Measurements from ENCODE around the gene KLC4. TPM values are rescaled to one million over a fixed set of nuclear protein-coding genes. Genes with fewer than 3 reads are reported as not detected.
A peak's percentile ranks its signal among the peaks of the same experiment; 100 is the strongest.

The KLC4 gene
- total RNA-seq, 6 experiments from 2014 or later = 45.8 to 134 (median 65.0) TPM

- TF ChIP-seq, protein P1, sequence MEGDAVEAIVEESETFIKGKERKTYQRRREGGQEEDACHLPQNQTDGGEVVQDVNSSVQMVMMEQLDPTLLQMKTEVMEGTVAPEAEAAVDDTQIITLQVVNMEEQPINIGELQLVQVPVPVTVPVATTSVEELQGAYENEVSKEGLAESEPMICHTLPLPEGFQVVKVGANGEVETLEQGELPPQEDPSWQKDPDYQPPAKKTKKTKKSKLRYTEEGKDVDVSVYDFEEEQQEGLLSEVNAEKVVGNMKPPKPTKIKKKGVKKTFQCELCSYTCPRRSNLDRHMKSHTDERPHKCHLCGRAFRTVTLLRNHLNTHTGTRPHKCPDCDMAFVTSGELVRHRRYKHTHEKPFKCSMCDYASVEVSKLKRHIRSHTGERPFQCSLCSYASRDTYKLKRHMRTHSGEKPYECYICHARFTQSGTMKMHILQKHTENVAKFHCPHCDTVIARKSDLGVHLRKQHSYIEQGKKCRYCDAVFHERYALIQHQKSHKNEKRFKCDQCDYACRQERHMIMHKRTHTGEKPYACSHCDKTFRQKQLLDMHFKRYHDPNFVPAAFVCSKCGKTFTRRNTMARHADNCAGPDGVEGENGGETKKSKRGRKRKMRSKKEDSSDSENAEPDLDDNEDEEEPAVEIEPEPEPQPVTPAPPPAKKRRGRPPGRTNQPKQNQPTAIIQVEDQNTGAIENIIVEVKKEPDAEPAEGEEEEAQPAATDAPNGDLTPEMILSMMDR (IDR thresholded peaks at IDR 0.05) = no peak
- no peak for TF ChIP-seq POLR2A (IDR thresholded peaks at IDR 0.05)
- ATAC-seq = no peak
- WGBS (ENCODE audit: insufficient coverage, low coverage, low lambda C conversion rate, missing lambda C conversion rate) = 90% methylated on average over 3 of the region's 4 CpGs
- Histone ChIP-seq H3K4me1 (no peaks in the 10 kb centered on the region), H3K27me3 (no peaks in the 10 kb centered on the region), H3K9me3 (no peaks in the 10 kb centered on the region), H3K4me3 (no peak overlapping the region), H3K27ac (no peak overlapping the region), H3K36me3 (no peaks in the 10 kb centered on the region)
- intact Hi-C loops (cut with DNase I) = no loop called here
- no peak for DNase-seq
These were observed 38.1 kb downstream of the KLC4 start for GRCh38 chr6:43097502-43097901.

DNA sequence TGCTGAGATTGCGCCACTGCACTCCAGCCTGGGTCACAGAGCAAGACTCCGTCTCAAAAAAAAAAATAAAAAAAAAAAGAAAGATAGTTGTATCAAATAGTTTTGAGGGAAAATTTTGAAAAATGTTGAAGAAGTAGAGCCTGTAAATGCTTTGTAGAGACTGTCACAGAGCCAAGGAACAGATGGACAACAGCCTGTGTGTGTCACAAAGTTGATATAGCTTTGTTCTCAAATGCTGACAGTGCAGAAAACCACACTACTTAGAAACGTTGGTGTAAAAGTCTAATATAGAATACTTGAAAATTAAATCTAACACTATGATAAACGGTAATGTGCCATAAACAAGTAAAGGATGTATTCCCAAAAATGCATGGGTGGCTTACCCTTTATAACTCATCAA lies 42.1 kb downstream of the KLC4 start:
- ATAC-seq (no peak), DNase-seq (no peak)
- 53% methylated on average over 2 of the region's 4 CpGs for WGBS (ENCODE audit: insufficient coverage, low coverage, low lambda C conversion rate, missing lambda C conversion rate)
- H3K27ac ChIP-seq = no peak overlapping the region
- intact Hi-C loops (cut with DNase I) = no loop called here
- no peaks in the 10 kb centered on the region for H3K9me3 ChIP-seq
- H3K4me1 ChIP-seq = no peaks in the 10 kb centered on the region
- H3K27me3 ChIP-seq = no peaks in the 10 kb centered on the region
- H3K4me3 ChIP-seq = no peak overlapping the region
- H3K36me3 ChIP-seq = no peaks in the 10 kb centered on the region
- TF ChIP-seq POLR2A (IDR thresholded peaks at IDR 0.05) = no peak
- TF ChIP-seq, protein P1 (IDR thresholded peaks at IDR 0.05) = no peak

GRCh38 chr6:43103253-43103876 lies 43.9 kb downstream of the KLC4 start:
- H3K4me3 ChIP-seq = no peak overlapping the region
- WGBS (ENCODE audit: insufficient coverage, low coverage, low lambda C conversion rate, missing lambda C conversion rate) = 42% methylated on average over 1 of the region's 2 CpGs
- intact Hi-C loops (cut with DNase I) = no loop called here
- no peaks in the 10 kb centered on the region for H3K27me3 ChIP-seq
- no peaks in the 10 kb centered on the region for H3K9me3 ChIP-seq
- H3K4me1 ChIP-seq = no peaks in the 10 kb centered on the region
- DNase-seq (peak in 1 of 3 donors; percentile 7), ATAC-seq (no peak)
- no peak overlapping the region for H3K27ac ChIP-seq
- no peaks in the 10 kb centered on the region for H3K36me3 ChIP-seq
- no peak for TF ChIP-seq POLR2A (IDR thresholded peaks at IDR 0.05)
- TF ChIP-seq, protein P1 (IDR thresholded peaks at IDR 0.05) = no peak

GRCh38 chr6:43105538-43106222 lies 46.2 kb downstream of the KLC4 start:
- H3K4me1 ChIP-seq = no peaks in the 10 kb centered on the region
- no peaks in the 10 kb centered on the region for H3K36me3 ChIP-seq
- H3K9me3 ChIP-seq = no peaks in the 10 kb centered on the region
- H3K27ac ChIP-seq = no peak overlapping the region
- 71% methylated on average over 1 of the region's 9 CpGs for WGBS (ENCODE audit: insufficient coverage, low coverage, low lambda C conversion rate, missing lambda C conversion rate)
- DNase-seq (peak in 1 of 3 donors; percentile 10), ATAC-seq (no peak)
- H3K27me3 ChIP-seq = no peaks in the 10 kb centered on the region
- TF ChIP-seq, protein P1 (IDR thresholded peaks at IDR 0.05) = no peak
- TF ChIP-seq POLR2A (IDR thresholded peaks at IDR 0.05) = no peak
- no peak overlapping the region for H3K4me3 ChIP-seq
- intact Hi-C loops (cut with DNase I) = no loop called here

All from right lobe of liver (tissue), 6 donors.